GM12878 (cell line): ENCODE measurements around the gene SNRK.

Source experiments
- CREM ChIP-seq: IDR thresholded peaks from 2 replicates; pipeline ENCODE4 v1.6.1; 2014; ENCODE audit warnings: antibody characterized with exemption, low read depth
- CTCF ChIP-seq, 3 experiments: IDR thresholded peaks in 2 of 3; conservative IDR thresholded peaks in 1 of 3; 2 replicates each; pipeline ENCODE4 v1.5.1; 2011; ENCODE audit warnings: low read depth in 3 of 3, low read length in 3 of 3, mild to moderate bottlenecking in 3 of 3, control low read depth in 2 of 3, moderate library complexity in 2 of 3, inconsistent platforms in 1 of 3, mixed read lengths in 1 of 3; ENCODE audit not compliant: control insufficient read depth in 2 of 3, insufficient read depth in 1 of 3; ENCODE audit errors: extremely low read depth in 1 of 3
- IRF3 ChIP-seq: fragments of 450-650 bp; IDR thresholded peaks from 2 replicates; pipeline ENCODE4 v1.6.1; 2014; ENCODE audit warnings: mild to moderate bottlenecking
- KDM1A ChIP-seq: fragments of 200-600 bp; sonication (generic); IDR thresholded peaks from 2 replicates; pipeline ENCODE4 v1.6.1; 2016; ENCODE audit warnings: borderline replicate concordance
- REST ChIP-seq: IDR thresholded peaks from 2 replicates; pipeline ENCODE4 v1.6.1; 2012; ENCODE audit warnings: mild to moderate bottlenecking, low read depth, low read length
- TAF1 ChIP-seq: IDR thresholded peaks from 2 replicates; pipeline ENCODE4 v1.6.1; 2011; ENCODE audit warnings: mild to moderate bottlenecking, low read depth, low read length, borderline replicate concordance
- TBL1XR1 ChIP-seq: IDR thresholded peaks from 2 replicates; pipeline ENCODE4 v1.6.1; 2012; ENCODE audit warnings: low read depth, low read length, improper control_type of control experiment

- TF ChIP-seq IRF3, result no peak
- TF ChIP-seq KDM1A, result no peak
- TF ChIP-seq TAF1, result no peak
- TF ChIP-seq CTCF (IDR thresholded peaks at IDR 0.05 in 2 of 3, conservative IDR thresholded peaks at IDR 0.05 in 1 of 3; ENCODE audit: control insufficient read depth in 2 of 3, extremely low read depth in 1 of 3, insufficient read depth in 1 of 3, low read depth in 3 of 3, low read length in 3 of 3), result no peak
- TF ChIP-seq TBL1XR1, result no peak
- no peak for TF ChIP-seq REST
- TF ChIP-seq CREM, result no peak
These were observed 54.1 kb downstream of the SNRK start for GRCh38 chr3:43340403-43340802.
